ENCODE results near the gene GSN. TPM values are rescaled to one million over a fixed set of nuclear protein-coding genes. Genes with fewer than 3 reads are reported as not detected.

Gene GSN
- polyA plus RNA-seq, 1 experiment = 421 TPM

GRCh38 chr9:121268598-121268850 lies 562 bp downstream of the GSN start:
- POLR2A ChIA-PET = interaction anchor here (0.7 to 3.7 kb wide), 4 partner anchors 10 to 31 kb away, joined by 3 to 55 read pairs (median 5); no protein-coding TSS in a partner anchor

GRCh38 chr9:121268851-121269641 lies 1.1 kb downstream of the GSN start:
- TF ChIP-seq, protein P1, sequence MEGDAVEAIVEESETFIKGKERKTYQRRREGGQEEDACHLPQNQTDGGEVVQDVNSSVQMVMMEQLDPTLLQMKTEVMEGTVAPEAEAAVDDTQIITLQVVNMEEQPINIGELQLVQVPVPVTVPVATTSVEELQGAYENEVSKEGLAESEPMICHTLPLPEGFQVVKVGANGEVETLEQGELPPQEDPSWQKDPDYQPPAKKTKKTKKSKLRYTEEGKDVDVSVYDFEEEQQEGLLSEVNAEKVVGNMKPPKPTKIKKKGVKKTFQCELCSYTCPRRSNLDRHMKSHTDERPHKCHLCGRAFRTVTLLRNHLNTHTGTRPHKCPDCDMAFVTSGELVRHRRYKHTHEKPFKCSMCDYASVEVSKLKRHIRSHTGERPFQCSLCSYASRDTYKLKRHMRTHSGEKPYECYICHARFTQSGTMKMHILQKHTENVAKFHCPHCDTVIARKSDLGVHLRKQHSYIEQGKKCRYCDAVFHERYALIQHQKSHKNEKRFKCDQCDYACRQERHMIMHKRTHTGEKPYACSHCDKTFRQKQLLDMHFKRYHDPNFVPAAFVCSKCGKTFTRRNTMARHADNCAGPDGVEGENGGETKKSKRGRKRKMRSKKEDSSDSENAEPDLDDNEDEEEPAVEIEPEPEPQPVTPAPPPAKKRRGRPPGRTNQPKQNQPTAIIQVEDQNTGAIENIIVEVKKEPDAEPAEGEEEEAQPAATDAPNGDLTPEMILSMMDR (IDR thresholded peaks at IDR 0.05; ENCODE audit: low read depth, low read length) = no peak
- Histone ChIP-seq H3K9me3 (ENCODE audit: control insufficient read depth, insufficient read depth, low read length) (peaks cover 4% of the 10 kb centered on the region; the same call in 1 of the 2 replicates), H3K27me3 (ENCODE audit: control insufficient read depth, insufficient read depth, low read length) (peaks cover 2% of the 10 kb centered on the region), H3K27ac (ENCODE audit: low read depth, low read length) (peak overlapping the region; percentile 77), H3K4me3 (ENCODE audit: low read depth, low read length) (peak overlapping the region; percentile 93)
- no peak for DNase-seq (ENCODE audit: low read depth, low spot score)
- POLR2A ChIA-PET = interaction anchor here (0.9 to 3.7 kb wide), 3 partner anchors 9 to 30 kb away, joined by 3 to 55 read pairs (median 7); no protein-coding TSS in a partner anchor
- CTCF ChIA-PET = interaction anchor here (1.2 to 4.0 kb wide), 4 partner anchors 9 to 56 kb away, joined by 3 to 33 read pairs (median 8); no protein-coding TSS in a partner anchor

More at GRCh38 chr9:121268598-121268850, 562 bp downstream of the GSN start:
- H3K9me3 ChIP-seq (ENCODE audit: control insufficient read depth, insufficient read depth, low read length) = peaks cover 4% of the 10 kb centered on the region; the same call in 1 of the 2 replicates
- CTCF ChIA-PET = interaction anchor here (2.0 to 4.0 kb wide), 3 partner anchors 10 to 55 kb away, joined by 5 to 33 read pairs (median 12); no protein-coding TSS in a partner anchor
- DNase-seq (ENCODE audit: low read depth, low spot score) = no peak
- H3K27me3 ChIP-seq (ENCODE audit: control insufficient read depth, insufficient read depth, low read length) = peaks cover 2% of the 10 kb centered on the region
- TF ChIP-seq, protein P1 (IDR thresholded peaks at IDR 0.05; ENCODE audit: low read depth, low read length) = no peak
- peak overlapping the region; percentile 93 for H3K4me3 ChIP-seq (ENCODE audit: low read depth, low read length)
- peak overlapping the region; percentile 77 for H3K27ac ChIP-seq (ENCODE audit: low read depth, low read length)

GRCh38 chr9:121269642-121270254 lies 1.8 kb downstream of the GSN start:
- peak overlapping the region; percentile 93 for H3K4me3 ChIP-seq (ENCODE audit: low read depth, low read length)
- POLR2A ChIA-PET = interaction anchor here (2.3 to 3.7 kb wide), 2 partner anchors 8 to 17 kb away, joined by 7 to 55 read pairs; no protein-coding TSS in a partner anchor
- peaks cover 4% of the 10 kb centered on the region; the same call in 1 of the 2 replicates for H3K9me3 ChIP-seq (ENCODE audit: control insufficient read depth, insufficient read depth, low read length)
- CTCF ChIA-PET = interaction anchor here (0.6 to 4.0 kb wide), 5 partner anchors 8 to 1765 kb away, joined by 3 to 33 read pairs (median 6); partner anchors contain the start of gene RAB14
- TF ChIP-seq, protein P1 (IDR thresholded peaks at IDR 0.05; ENCODE audit: low read depth, low read length) = no peak
- no peak for DNase-seq (ENCODE audit: low read depth, low spot score)
- H3K27me3 ChIP-seq (ENCODE audit: control insufficient read depth, insufficient read depth, low read length) = peaks cover 2% of the 10 kb centered on the region
- peak overlapping the region; percentile 77 for H3K27ac ChIP-seq (ENCODE audit: low read depth, low read length)

- TF ChIP-seq, protein P1 (IDR thresholded peaks at IDR 0.05; ENCODE audit: low read depth, low read length) = no peak
- peaks cover 4% of the 10 kb centered on the region; the same call in 1 of the 2 replicates for H3K9me3 ChIP-seq (ENCODE audit: control insufficient read depth, insufficient read depth, low read length)
- H3K27ac ChIP-seq (ENCODE audit: low read depth, low read length) = peak overlapping the region; percentile 80
- CTCF ChIA-PET = interaction anchor here (0.6 to 1.5 kb wide), 7 partner anchors 9 to 73 kb away, joined by 3 to 5 read pairs (median 3); no protein-coding TSS in a partner anchor
- POLR2A ChIA-PET = interaction anchor here (1.1 kb wide), 1 partner anchor 46 kb away, joined by 3 read pairs; no protein-coding TSS in a partner anchor
- no peak for DNase-seq (ENCODE audit: low read depth, low spot score)
- peak overlapping the region; percentile 47 for H3K4me3 ChIP-seq (ENCODE audit: low read depth, low read length)
- H3K27me3 ChIP-seq (ENCODE audit: control insufficient read depth, insufficient read depth, low read length) = no peaks in the 10 kb centered on the region
Measured at GRCh38 chr9:121271368-121272341, 3.7 kb downstream of the GSN start.

All from AG04450 (cell line).